Measurements from ENCODE around the gene CD226.

Gene CD226

DNA sequence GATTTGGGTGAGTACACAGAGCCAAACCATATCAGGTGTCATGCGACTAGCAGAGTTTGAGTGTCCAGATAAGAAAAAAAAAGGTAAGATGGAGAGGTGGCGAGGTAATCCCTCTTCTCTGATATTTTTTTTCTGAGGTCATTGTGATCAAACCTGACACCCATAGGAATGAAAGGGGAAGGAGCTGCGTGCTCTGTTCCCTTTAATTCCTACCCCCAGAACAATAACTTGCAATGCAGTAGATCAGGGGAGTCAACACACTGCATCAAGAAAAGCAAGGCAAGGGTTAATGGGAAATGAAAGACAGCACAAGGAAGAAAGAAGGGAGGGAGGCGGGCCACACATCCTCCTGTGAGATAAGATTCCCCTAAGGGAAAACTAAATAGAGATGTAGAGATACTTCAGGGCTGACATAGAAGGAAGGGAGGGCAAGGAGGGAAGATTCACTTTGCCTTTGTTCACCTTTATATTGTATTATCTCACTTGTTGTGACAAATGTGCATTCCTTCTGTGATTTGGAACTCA lies 132.8 kb downstream of the CD226 start:
- DNase-seq (ENCODE audit: low read depth) = no peak

DNA sequence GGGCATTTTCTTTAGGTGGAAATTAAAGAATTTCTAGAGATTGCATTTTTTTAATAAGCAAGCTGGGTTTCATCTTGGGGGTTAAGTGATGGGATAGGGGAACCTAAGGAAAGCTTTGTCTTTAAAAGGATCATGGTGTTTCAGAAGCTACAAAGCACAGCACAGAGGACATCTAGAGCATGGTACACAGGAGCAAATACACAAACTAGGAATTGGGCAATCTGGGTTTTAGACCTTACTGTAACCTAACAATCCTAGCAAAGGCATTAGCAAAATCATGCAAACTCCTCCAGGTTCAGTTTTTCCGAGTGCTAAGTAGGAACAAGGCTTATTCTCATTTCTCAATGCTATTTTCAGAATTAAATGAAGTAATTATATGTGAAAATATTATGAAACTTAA lies 134.1 kb downstream of the CD226 start:
- no peak for DNase-seq (ENCODE audit: low read depth)

DNA sequence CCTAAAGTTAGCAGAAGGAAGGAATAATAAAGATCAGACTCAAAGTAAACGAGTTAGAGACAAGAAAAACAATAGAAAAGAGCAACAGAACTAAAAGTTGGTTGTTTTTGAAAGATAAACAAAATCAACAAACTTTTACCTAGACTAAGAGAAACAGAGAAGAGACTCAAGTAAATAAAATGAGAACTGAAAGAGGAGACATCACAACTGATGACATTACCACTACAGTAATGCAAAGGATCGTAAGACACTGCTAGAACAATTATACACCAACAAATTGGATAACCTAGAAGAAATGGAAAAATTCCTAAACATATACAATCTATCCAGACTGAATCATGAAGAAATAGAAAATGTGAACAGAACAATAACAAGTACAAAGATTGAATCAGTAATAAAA lies 139.3 kb downstream of the CD226 start:
- no peak for DNase-seq (ENCODE audit: low read depth)

DNA sequence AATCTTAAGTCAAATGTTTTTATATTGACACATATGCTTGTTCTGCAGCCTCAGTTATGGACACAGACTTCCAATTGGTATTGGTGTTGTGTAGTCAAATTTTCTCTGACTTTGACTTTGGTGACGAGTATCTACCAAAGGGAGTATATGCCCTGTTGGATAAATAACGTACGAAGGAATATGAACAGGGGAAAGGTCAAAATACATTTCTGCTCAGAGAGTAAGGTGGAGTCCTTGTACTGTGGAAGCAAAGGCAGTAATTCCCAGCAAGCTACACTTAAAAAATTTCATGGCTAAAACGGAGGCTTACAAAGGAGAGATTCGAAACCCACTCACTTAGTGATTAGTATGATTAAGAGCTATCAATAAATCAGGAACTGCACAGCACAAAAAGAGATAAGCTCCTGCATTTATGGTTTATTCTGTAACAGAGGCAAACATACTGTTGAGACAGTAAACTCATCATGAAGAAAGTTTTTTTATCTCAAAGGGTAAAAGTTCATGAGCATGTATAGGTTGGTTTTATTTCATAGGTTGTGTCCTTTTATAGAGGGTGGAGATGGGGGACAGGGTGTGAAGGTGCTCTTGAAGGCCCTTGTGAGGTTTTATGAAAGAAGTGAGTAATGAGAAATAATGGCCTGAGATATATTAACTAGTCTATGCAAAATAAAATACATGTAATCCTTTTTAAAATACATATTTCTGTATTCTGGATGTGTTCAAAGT lies 142.7 kb downstream of the CD226 start:
- no peak for DNase-seq (ENCODE audit: low read depth)

Data from stimulated activated CD8-positive, alpha-beta memory T cell treated with anti-CD3 and anti-CD28 coated beads, Interleukin-7, amount 100 ng/mL, for 24 hours (primary cell).